H1 (cell line): ENCODE measurements around the gene KIF27. TPM values are rescaled to one million over a fixed set of nuclear protein-coding genes. Genes with fewer than 3 reads are reported as not detected.

Experiments
- HDAC2 ChIP-seq, 2 experiments: fragments of 300-600 bp in 1 of 2; sonication (generic) in 1 of 2; IDR thresholded peaks; 2 replicates each; pipeline ENCODE4 v1.6.1; 2011 to 2012; ENCODE audit warnings: low read depth in 2 of 2, low read length in 2 of 2, mild to moderate bottlenecking in 2 of 2, moderate library complexity in 2 of 2, borderline replicate concordance in 1 of 2, inconsistent platforms in 1 of 2
- NANOG ChIP-seq: IDR thresholded peaks from 2 replicates; pipeline ENCODE4 v1.6.1; 2011; ENCODE audit warnings: low read length, low read depth, mild to moderate bottlenecking, inconsistent platforms; ENCODE audit not compliant: insufficient read depth, poor library complexity, severe bottlenecking
- TBP ChIP-seq: IDR thresholded peaks from 2 replicates; pipeline ENCODE4 v1.6.1; 2011; ENCODE audit warnings: low read depth, low read length, improper control_type of control experiment
- polyA plus RNA-seq, 7 experiments: library from polyadenylated mRNA; depleted of rRNA in 3 of 7; stranded (reverse) in 5 of 7; unstranded in 2 of 7; fragments of >200 nt in 5 of 7; fragments of 200-250 nt in 2 of 7; gene quantifications; 1 replicate in 5 of 7; 2 replicates in 1 of 7; 4 replicates in 1 of 7; pipeline versions ENCODE4 v1.2.1 to v1.2.3, GENCODE V29; 2011 to 2013; ENCODE audit warnings: missing spikeins in 2 of 7, mixed read lengths in 2 of 7
- total RNA-seq: library from RNA; stranded (reverse); fragmentation: NEBNext Ultra II Directional; extraction: Animal tissue kit (Norgen Biotek cat#: 25700); gene quantifications from 2 replicates; pipeline ENCODE4 v1.2.1, GENCODE V29; 2021

KIF27 gene
- total and polyA plus RNA-seq, 2 of the 8 experiments (the other 6 are each of a cell fraction or from before 2014, with no cell fraction given): 0.47 to 7.0 TPM

- TF ChIP-seq HDAC2 (IDR thresholded peaks at IDR 0.05; ENCODE audit: borderline replicate concordance in 1 of 2, low read depth in 2 of 2, low read length in 2 of 2): no peak
- no peak for TF ChIP-seq NANOG
- TF ChIP-seq TBP: no peak
Measured at GRCh38 chr9:83927591-83927990, 6.4 kb upstream of the KIF27 start (continued).
